Stimulated activated memory B cell treated with anti-CD40 and anti-IgM and Interleukin-4, amounts not matched to agents 10 μg/mL and 1 μg/mL and 100 μg/mL, for 72 hours (primary cell): ENCODE data around the gene USP15.
"Not testable (repeated sequence)": the region's sequence is repeated elsewhere in the genome, so short reads cannot be mapped to it uniquely, and the experiment has no call there.

Source experiments
- ATAC-seq: fragments of 150-1000 bp; cut with Tn5 transposase; 2 replicates; pipeline ENCODE4 v1.10.0; 2021
- H3K27ac Mint-ChIP-seq: one replicate; pipeline ENCODE4 v1.8.0; 2022; ENCODE audit warnings: mild to moderate bottlenecking, mixed read lengths
- H3K27me3 Mint-ChIP-seq: one replicate; pipeline ENCODE4 v1.8.0; 2022; ENCODE audit warnings: mixed read lengths
- H3K36me3 Mint-ChIP-seq: one replicate; pipeline ENCODE4 v1.8.0; 2022; ENCODE audit warnings: mixed read lengths
- H3K4me1 Mint-ChIP-seq: one replicate; pipeline ENCODE4 v1.8.0; 2022; ENCODE audit warnings: mixed read lengths
- H3K4me3 Mint-ChIP-seq: one replicate; pipeline ENCODE4 v1.8.0; 2022; ENCODE audit warnings: mild to moderate bottlenecking, moderate library complexity, mixed read lengths
- H3K9me3 Mint-ChIP-seq: one replicate; pipeline ENCODE4 v1.8.0; 2022; ENCODE audit warnings: mixed read lengths

USP15 gene

GRCh38 chr12:62438098-62438692 is 178.0 kb downstream of the USP15 start:
- peaks cover 6% of the 10 kb centered on the region for H3K36me3 Mint-ChIP-seq
- no peak for ATAC-seq
- H3K4me1 Mint-ChIP-seq: peaks cover 25% of the 10 kb centered on the region
- peaks cover 19% of the 10 kb centered on the region for H3K9me3 Mint-ChIP-seq
- H3K27ac Mint-ChIP-seq: no peak overlapping the region
- H3K27me3 Mint-ChIP-seq: peaks cover 31% of the 10 kb centered on the region
- no peak overlapping the region for H3K4me3 Mint-ChIP-seq

GRCh38 chr12:62446754-62447452 is 186.7 kb downstream of the USP15 start:
- no peaks in the 10 kb centered on the region for H3K27me3 Mint-ChIP-seq
- peaks cover 17% of the 10 kb centered on the region for H3K9me3 Mint-ChIP-seq
- H3K27ac Mint-ChIP-seq: no peak overlapping the region
- no peak overlapping the region for H3K4me3 Mint-ChIP-seq
- no peak for ATAC-seq
- H3K36me3 Mint-ChIP-seq: peaks cover 6% of the 10 kb centered on the region
- H3K4me1 Mint-ChIP-seq: no peaks in the 10 kb centered on the region

GRCh38 chr12:62448436-62448835 is 188.2 kb downstream of the USP15 start:
- Mint-ChIP-seq H3K9me3 (peaks cover 6% of the 10 kb centered on the region), H3K36me3 (no peaks in the 10 kb centered on the region)
- no peak for ATAC-seq

GRCh38 chr12:62455429-62455828 is 195.2 kb downstream of the USP15 start:
- not testable (repeated sequence) for H3K27me3 Mint-ChIP-seq, H3K27ac Mint-ChIP-seq, H3K4me3 Mint-ChIP-seq

More at GRCh38 chr12:62448436-62448835, 188.2 kb downstream of the USP15 start:
- H3K27ac Mint-ChIP-seq: no peak overlapping the region
- no peaks in the 10 kb centered on the region for H3K27me3 Mint-ChIP-seq
- H3K4me1 Mint-ChIP-seq: no peaks in the 10 kb centered on the region
- no peak overlapping the region for H3K4me3 Mint-ChIP-seq

GRCh38 chr12:62458626-62459025 is 198.4 kb downstream of the USP15 start:
- Mint-ChIP-seq H3K27me3 (peaks cover 8% of the 10 kb centered on the region), H3K9me3 (peaks cover 15% of the 10 kb centered on the region), H3K36me3 (no peaks in the 10 kb centered on the region), H3K27ac (no peak overlapping the region), H3K4me3 (no peak overlapping the region), H3K4me1 (no peaks in the 10 kb centered on the region)
- no peak for ATAC-seq

More at GRCh38 chr12:62455429-62455828, 195.2 kb downstream of the USP15 start:
- not testable (repeated sequence) for H3K4me1 Mint-ChIP-seq, H3K36me3 Mint-ChIP-seq, ATAC-seq
- peaks cover 10% of the 10 kb centered on the region for H3K9me3 Mint-ChIP-seq

- Mint-ChIP-seq H3K4me3 (no peak overlapping the region), H3K27me3 (peaks cover 8% of the 10 kb centered on the region), H3K36me3 (no peaks in the 10 kb centered on the region), H3K27ac (no peak overlapping the region), H3K9me3 (peaks cover 16% of the 10 kb centered on the region), H3K4me1 (no peaks in the 10 kb centered on the region)
- no peak for ATAC-seq
Measured at GRCh38 chr12:62459976-62460375, 199.8 kb downstream of the USP15 start.

- not testable (repeated sequence) for ATAC-seq, H3K9me3 Mint-ChIP-seq, H3K27ac Mint-ChIP-seq, H3K36me3 Mint-ChIP-seq, H3K4me1 Mint-ChIP-seq, H3K27me3 Mint-ChIP-seq, H3K4me3 Mint-ChIP-seq
Measured at GRCh38 chr12:62461171-62461837, 201.1 kb downstream of the USP15 start.

GRCh38 chr12:62463252-62463651 is 203.0 kb downstream of the USP15 start:
- not testable (repeated sequence) for ATAC-seq, H3K4me3 Mint-ChIP-seq, H3K27ac Mint-ChIP-seq, H3K27me3 Mint-ChIP-seq, H3K36me3 Mint-ChIP-seq, H3K9me3 Mint-ChIP-seq
- H3K4me1 Mint-ChIP-seq: peaks cover 15% of the 10 kb centered on the region
